H7 (cell line): ENCODE results near the gene CHSY1. TPM values are rescaled to one million over a fixed set of nuclear protein-coding genes. Genes with fewer than 3 reads are reported as not detected.

Experiments
- DNase-seq: peaks from one replicate; pipeline ENCODE4 v3.0.0; 2012
- H3K27me3 ChIP-seq: 2 replicates; pipeline ENCODE4 v1.6.0; 2011; ENCODE audit warnings: mild to moderate bottlenecking, low read length; ENCODE audit not compliant: control insufficient read depth, insufficient read depth
- H3K36me3 ChIP-seq: replicated peaks from 2 replicates; pipeline ENCODE4 v1.5.1; 2011; ENCODE audit warnings: low read length; ENCODE audit not compliant: control insufficient read depth, insufficient read depth
- H3K4me3 ChIP-seq: 2 replicates; pipeline ENCODE4 v1.5.1; 2011; ENCODE audit warnings: low read depth, mild to moderate bottlenecking, control low read depth, low read length, moderate library complexity; ENCODE audit not compliant: insufficient read depth
- total RNA-seq: library from RNA; depleted of rRNA; stranded (reverse); fragments of >200 nt; shearing (Covaris generic); gene quantifications from 2 replicates; pipeline ENCODE4 v1.2.3, GENCODE V29; 2014

Gene CHSY1
- total RNA-seq, 1 experiment from 2014 or later: 45.8 TPM

- H3K27me3 ChIP-seq: no peaks in the 10 kb centered on the region
These were observed 78.4 kb downstream of the CHSY1 start for GRCh38 chr15:101173233-101174119.

GRCh38 chr15:101172501-101173071, 79.3 kb downstream of the CHSY1 start:
- no peaks in the 10 kb centered on the region for H3K27me3 ChIP-seq
- H3K36me3 ChIP-seq: peaks cover 5% of the 10 kb centered on the region
- H3K4me3 ChIP-seq: no peak overlapping the region
- DNase-seq: no peak

More at GRCh38 chr15:101173233-101174119, 78.4 kb downstream of the CHSY1 start:
- no peak for DNase-seq
- Histone ChIP-seq H3K36me3 (peaks cover 5% of the 10 kb centered on the region), H3K4me3 (no peak overlapping the region)

- H3K27me3 ChIP-seq: no peaks in the 10 kb centered on the region
- H3K4me3 ChIP-seq: no peak overlapping the region
- H3K36me3 ChIP-seq: peaks cover 2% of the 10 kb centered on the region; the same call in 1 of the 2 replicates
- no peak for DNase-seq
These were observed 79.9 kb downstream of the CHSY1 start for GRCh38 chr15:101171954-101172353.

GRCh38 chr15:101170568-101171350, 81.1 kb downstream of the CHSY1 start:
- H3K36me3 ChIP-seq: 0 out of 2 replicates have a peak, but pooled peaks cover 2% of the 10 kb centered on the region
- no peak for DNase-seq
- H3K27me3 ChIP-seq: no peaks in the 10 kb centered on the region
- no peak overlapping the region for H3K4me3 ChIP-seq

- no peak overlapping the region for H3K4me3 ChIP-seq
- no peak for DNase-seq
- H3K27me3 ChIP-seq: no peaks in the 10 kb centered on the region
- H3K36me3 ChIP-seq: no peaks in the 10 kb centered on the region
These were observed 82.3 kb downstream of the CHSY1 start for GRCh38 chr15:101169495-101170071.

GRCh38 chr15:101168898-101169494, 82.9 kb downstream of the CHSY1 start:
- DNase-seq: no peak
- H3K36me3 ChIP-seq: no peaks in the 10 kb centered on the region
- H3K4me3 ChIP-seq: no peak overlapping the region
- no peaks in the 10 kb centered on the region for H3K27me3 ChIP-seq

GRCh38 chr15:101168463-101168824, 83.4 kb downstream of the CHSY1 start:
- no peaks in the 10 kb centered on the region for H3K36me3 ChIP-seq
- no peak for DNase-seq
- H3K4me3 ChIP-seq: no peak overlapping the region
- no peaks in the 10 kb centered on the region for H3K27me3 ChIP-seq

- no peaks in the 10 kb centered on the region for H3K36me3 ChIP-seq
- H3K4me3 ChIP-seq: no peak overlapping the region
- no peak for DNase-seq
- H3K27me3 ChIP-seq: no peaks in the 10 kb centered on the region
These were observed 83.9 kb downstream of the CHSY1 start for GRCh38 chr15:101167753-101168462.

- no peak overlapping the region for H3K4me3 ChIP-seq
- no peaks in the 10 kb centered on the region for H3K27me3 ChIP-seq
- no peaks in the 10 kb centered on the region for H3K36me3 ChIP-seq
- DNase-seq: no peak
These were observed 84.5 kb downstream of the CHSY1 start for GRCh38 chr15:101167411-101167752.

GRCh38 chr15:101165905-101166471, 85.9 kb downstream of the CHSY1 start:
- Histone ChIP-seq H3K27me3 (no peaks in the 10 kb centered on the region), H3K36me3 (no peaks in the 10 kb centered on the region), H3K4me3 (no peak overlapping the region)
- DNase-seq: no peak

- Histone ChIP-seq H3K4me3 (no peak overlapping the region), H3K36me3 (no peaks in the 10 kb centered on the region), H3K27me3 (no peaks in the 10 kb centered on the region)
These were observed 89.0 kb downstream of the CHSY1 start for GRCh38 chr15:101162701-101163483.

GRCh38 chr15:101161656-101162055, 90.2 kb downstream of the CHSY1 start:
- Histone ChIP-seq H3K4me3 (no peak overlapping the region), H3K36me3 (no peaks in the 10 kb centered on the region), H3K27me3 (no peaks in the 10 kb centered on the region)
- DNase-seq: no peak

More at GRCh38 chr15:101162701-101163483, 89.0 kb downstream of the CHSY1 start:
- no peak for DNase-seq
